Astrocyte (in vitro differentiated cells and primary cell): ENCODE measurements around the gene RPS6KA4.

ENCODE experiments used
- EZH2 ChIP-seq: IDR thresholded peaks from 2 replicates; pipeline ENCODE4 v1.6.1; 2012; ENCODE audit warnings: mild to moderate bottlenecking, low read length, inconsistent platforms; ENCODE audit not compliant: insufficient read depth
- TF ChIP-seq, protein P1 (sequence below): IDR thresholded peaks from 2 replicates; pipeline ENCODE4 v1.5.1; 2011; ENCODE audit warnings: low read depth, mild to moderate bottlenecking, inconsistent platforms, low read length, moderate library complexity; ENCODE audit not compliant: insufficient read depth

GRCh38 chr11:64337538-64338249 is 21.3 kb upstream of the RPS6KA4 start:
- TF ChIP-seq, protein P1, sequence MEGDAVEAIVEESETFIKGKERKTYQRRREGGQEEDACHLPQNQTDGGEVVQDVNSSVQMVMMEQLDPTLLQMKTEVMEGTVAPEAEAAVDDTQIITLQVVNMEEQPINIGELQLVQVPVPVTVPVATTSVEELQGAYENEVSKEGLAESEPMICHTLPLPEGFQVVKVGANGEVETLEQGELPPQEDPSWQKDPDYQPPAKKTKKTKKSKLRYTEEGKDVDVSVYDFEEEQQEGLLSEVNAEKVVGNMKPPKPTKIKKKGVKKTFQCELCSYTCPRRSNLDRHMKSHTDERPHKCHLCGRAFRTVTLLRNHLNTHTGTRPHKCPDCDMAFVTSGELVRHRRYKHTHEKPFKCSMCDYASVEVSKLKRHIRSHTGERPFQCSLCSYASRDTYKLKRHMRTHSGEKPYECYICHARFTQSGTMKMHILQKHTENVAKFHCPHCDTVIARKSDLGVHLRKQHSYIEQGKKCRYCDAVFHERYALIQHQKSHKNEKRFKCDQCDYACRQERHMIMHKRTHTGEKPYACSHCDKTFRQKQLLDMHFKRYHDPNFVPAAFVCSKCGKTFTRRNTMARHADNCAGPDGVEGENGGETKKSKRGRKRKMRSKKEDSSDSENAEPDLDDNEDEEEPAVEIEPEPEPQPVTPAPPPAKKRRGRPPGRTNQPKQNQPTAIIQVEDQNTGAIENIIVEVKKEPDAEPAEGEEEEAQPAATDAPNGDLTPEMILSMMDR = no peak
- TF ChIP-seq EZH2 = no peak
